Liver (tissue), 9 donors: ENCODE data around the gene MEG3. TPM values are rescaled to one million over a fixed set of nuclear protein-coding genes. Genes with fewer than 3 reads are reported as not detected.

Experiments used
- DNase-seq: peaks from one replicate; pipeline ENCODE4 v3.0.0-alpha.2; 2017; ENCODE audit warnings: low spot score
- H3K27ac ChIP-seq, 2 donors: one replicate each; pipeline ENCODE4 v1.7.0; 2013; ENCODE audit warnings: inconsistent platforms in 2 of 2, low read length in 2 of 2, control low read depth in 1 of 2, low read depth in 1 of 2, mild to moderate bottlenecking in 1 of 2
- H3K27me3 ChIP-seq, 4 donors: one replicate each; pipeline versions ENCODE4 v1.6.1 to v1.7.0; 2013; ENCODE audit warnings: low read length in 3 of 4, inconsistent platforms in 1 of 4, mild to moderate bottlenecking in 1 of 4, moderate library complexity in 1 of 4; ENCODE audit not compliant: control insufficient read depth in 4 of 4, insufficient read depth in 4 of 4
- H3K36me3 ChIP-seq, 4 donors: one replicate each; pipeline versions ENCODE4 v1.6.1 to v1.7.0; 2013; ENCODE audit warnings: low read length in 3 of 4, mild to moderate bottlenecking in 3 of 4, low read depth in 1 of 4, moderate library complexity in 1 of 4; ENCODE audit not compliant: control insufficient read depth in 4 of 4, insufficient read depth in 3 of 4
- H3K4me1 ChIP-seq, 4 donors: one replicate each; pipeline versions ENCODE4 v1.6.1 to v1.7.0; 2013; ENCODE audit warnings: low read length in 3 of 4, mild to moderate bottlenecking in 3 of 4, moderate library complexity in 1 of 4; ENCODE audit not compliant: control insufficient read depth in 4 of 4, insufficient read depth in 4 of 4
- H3K4me3 ChIP-seq, 3 donors: one replicate each; pipeline versions ENCODE4 v1.6.1 to v1.7.0; 2013; ENCODE audit warnings: low read length in 3 of 3, control low read depth in 1 of 3, low read depth in 1 of 3, mild to moderate bottlenecking in 1 of 3
- H3K9ac ChIP-seq, 2 donors: one replicate each; pipeline ENCODE4 v1.7.0; 2013; ENCODE audit warnings: low read length in 2 of 2, mild to moderate bottlenecking in 2 of 2, moderate library complexity in 2 of 2, control low read depth in 1 of 2, low read depth in 1 of 2
- H3K9me3 ChIP-seq, 4 donors: one replicate each; pipeline versions ENCODE4 v1.6.1 to v1.7.0; 2013; ENCODE audit warnings: low read length in 3 of 4; ENCODE audit not compliant: control insufficient read depth in 4 of 4
- ATF3 ChIP-seq: IDR thresholded peaks from 2 replicates; pipeline ENCODE4 v1.6.1; 2016; ENCODE audit warnings: antibody characterized with exemption
- EGR1 ChIP-seq, 2 donors: IDR thresholded peaks; 2 replicates each; pipeline ENCODE4 v1.6.1; 2016 to 2018; ENCODE audit warnings: antibody characterized with exemption in 2 of 2, low read depth in 2 of 2
- FOXA2 ChIP-seq: IDR thresholded peaks from 2 replicates; pipeline ENCODE4 v1.6.1; 2016; ENCODE audit warnings: antibody characterized with exemption
- GABPA ChIP-seq, 2 donors: IDR thresholded peaks in 1 of 2; conservative IDR thresholded peaks in 1 of 2; 2 replicates each; pipeline ENCODE4 v1.6.1; 2016; ENCODE audit warnings: antibody characterized with exemption in 2 of 2, mild to moderate bottlenecking in 1 of 2, moderate library complexity in 1 of 2
- HNF4A ChIP-seq, 2 donors: conservative IDR thresholded peaks; 2 replicates each; pipeline ENCODE4 v1.6.1; 2016; ENCODE audit warnings: antibody characterized with exemption in 2 of 2, mild to moderate bottlenecking in 2 of 2
- HNF4G ChIP-seq: IDR thresholded peaks from 2 replicates; pipeline ENCODE4 v1.6.1; 2016; ENCODE audit warnings: antibody characterized with exemption
- JUND ChIP-seq, 2 donors: IDR thresholded peaks; 2 replicates each; pipeline ENCODE4 v1.6.1; 2016; ENCODE audit warnings: antibody characterized with exemption in 2 of 2
- NR2F2 ChIP-seq: IDR thresholded peaks from 2 replicates; pipeline ENCODE4 v1.6.1; 2016; ENCODE audit warnings: antibody characterized with exemption
- RAD21 ChIP-seq, 2 donors: IDR thresholded peaks; 2 replicates each; pipeline ENCODE4 v1.6.1; 2016; ENCODE audit warnings: antibody characterized with exemption in 2 of 2, mild to moderate bottlenecking in 2 of 2
- RXRA ChIP-seq, 2 donors: IDR thresholded peaks; 2 replicates each; pipeline ENCODE4 v1.6.1; 2017 to 2018; ENCODE audit warnings: antibody characterized with exemption in 2 of 2, mild to moderate bottlenecking in 1 of 2
- SP1 ChIP-seq: IDR thresholded peaks from 2 replicates; pipeline ENCODE4 v1.6.1; 2018; ENCODE audit warnings: antibody characterized with exemption, mild to moderate bottlenecking
- TAF1 ChIP-seq: conservative IDR thresholded peaks from 2 replicates; pipeline ENCODE4 v1.6.1; 2016; ENCODE audit warnings: antibody characterized with exemption, mild to moderate bottlenecking
- YY1 ChIP-seq: IDR thresholded peaks from 2 replicates; pipeline ENCODE4 v1.6.1; 2016; ENCODE audit warnings: antibody characterized with exemption, mild to moderate bottlenecking
- ZBTB33 ChIP-seq: IDR thresholded peaks from 2 replicates; pipeline ENCODE4 v1.6.1; 2016; ENCODE audit warnings: antibody characterized with exemption
- WGBS: extraction: QIAGEN DNeasy Blood & Tissue Kit; methylation state at CpG from one replicate; pipeline ENCODE4 v1.1.7; 2013; 5-methylcytosine and 5-hydroxymethylcytosine counted together
- polyA plus RNA-seq, 2 donors: library from polyadenylated mRNA; stranded (reverse) in 1 of 2; unstranded in 1 of 2; fragments of 200-250 nt in 1 of 2; fragments of >200 nt in 1 of 2; fragmentation: Nextera tagmentation in 1 of 2; extraction: Ambion mirVana in 1 of 2; gene quantifications; one replicate each; pipeline versions ENCODE4 v1.2.1 to v1.2.3, GENCODE V29; 2013 to 2015
- total RNA-seq, 2 donors: library from RNA; depleted of rRNA; stranded (reverse); fragments of >200 nt; gene quantifications; one replicate each; pipeline ENCODE4 v1.2.3, GENCODE V29; 2014
- TF ChIP-seq, protein P1 (sequence below): IDR thresholded peaks from 2 replicates; pipeline ENCODE4 v1.6.1; 2016; ENCODE audit warnings: antibody characterized with exemption, mild to moderate bottlenecking
- TF ChIP-seq, protein P2 (sequence below): fragments of 150-350 bp; IDR thresholded peaks from 2 replicates; pipeline ENCODE4 v1.5.1; 2017; ENCODE audit warnings: improper control_type of control experiment, low read depth, low read length; ENCODE audit not compliant: missing input control
- donor health status: healthy.
- donor health status: healthy.
- donor health status: healthy.
- donor health status: healthy.
- donor health status: healthy.

Gene MEG3
- total and polyA plus RNA-seq, 4 donors, result 12.3 to 485 (median 23.1) TPM

DNA sequence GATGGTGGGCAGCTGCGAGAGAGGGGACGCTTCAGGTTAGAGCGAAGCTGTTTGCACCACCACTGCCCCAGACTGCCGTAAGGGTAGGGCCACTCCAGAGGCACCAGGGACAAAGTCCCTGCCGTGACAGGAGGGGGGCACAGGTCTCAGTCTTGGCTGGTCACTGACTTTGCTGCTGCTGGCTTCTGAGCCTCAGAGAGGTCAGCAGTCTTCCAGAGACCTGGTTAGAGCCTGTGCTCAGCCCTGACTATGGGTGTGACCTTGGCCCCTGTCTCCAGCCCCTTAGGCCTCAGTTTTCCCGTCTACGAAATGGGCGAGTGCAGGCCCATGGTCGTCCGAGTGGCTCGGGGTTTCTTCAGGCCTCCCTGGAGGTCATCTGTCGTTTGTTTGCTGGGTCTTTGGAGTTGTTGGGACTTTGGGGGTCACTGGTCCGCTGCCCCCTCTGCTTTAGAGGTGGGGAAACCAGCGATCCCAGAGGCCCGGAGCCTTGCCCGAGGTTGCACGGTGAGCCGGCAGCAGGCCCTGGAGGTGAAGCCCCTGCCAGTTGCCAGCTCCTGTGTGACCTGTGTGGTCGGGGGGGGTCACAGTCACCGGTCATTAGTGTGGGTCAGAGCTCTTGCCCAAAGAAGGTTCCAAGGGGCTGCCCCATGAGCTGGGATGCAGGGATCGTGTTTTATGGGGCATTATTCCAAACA lies 15.3 kb downstream of the MEG3 start (continued):
- TF ChIP-seq ATF3, result no peak
- no peak for TF ChIP-seq RXRA (IDR thresholded peaks at IDR 0.05)
- TF ChIP-seq SP1, result no peak
- TF ChIP-seq, protein P1, sequence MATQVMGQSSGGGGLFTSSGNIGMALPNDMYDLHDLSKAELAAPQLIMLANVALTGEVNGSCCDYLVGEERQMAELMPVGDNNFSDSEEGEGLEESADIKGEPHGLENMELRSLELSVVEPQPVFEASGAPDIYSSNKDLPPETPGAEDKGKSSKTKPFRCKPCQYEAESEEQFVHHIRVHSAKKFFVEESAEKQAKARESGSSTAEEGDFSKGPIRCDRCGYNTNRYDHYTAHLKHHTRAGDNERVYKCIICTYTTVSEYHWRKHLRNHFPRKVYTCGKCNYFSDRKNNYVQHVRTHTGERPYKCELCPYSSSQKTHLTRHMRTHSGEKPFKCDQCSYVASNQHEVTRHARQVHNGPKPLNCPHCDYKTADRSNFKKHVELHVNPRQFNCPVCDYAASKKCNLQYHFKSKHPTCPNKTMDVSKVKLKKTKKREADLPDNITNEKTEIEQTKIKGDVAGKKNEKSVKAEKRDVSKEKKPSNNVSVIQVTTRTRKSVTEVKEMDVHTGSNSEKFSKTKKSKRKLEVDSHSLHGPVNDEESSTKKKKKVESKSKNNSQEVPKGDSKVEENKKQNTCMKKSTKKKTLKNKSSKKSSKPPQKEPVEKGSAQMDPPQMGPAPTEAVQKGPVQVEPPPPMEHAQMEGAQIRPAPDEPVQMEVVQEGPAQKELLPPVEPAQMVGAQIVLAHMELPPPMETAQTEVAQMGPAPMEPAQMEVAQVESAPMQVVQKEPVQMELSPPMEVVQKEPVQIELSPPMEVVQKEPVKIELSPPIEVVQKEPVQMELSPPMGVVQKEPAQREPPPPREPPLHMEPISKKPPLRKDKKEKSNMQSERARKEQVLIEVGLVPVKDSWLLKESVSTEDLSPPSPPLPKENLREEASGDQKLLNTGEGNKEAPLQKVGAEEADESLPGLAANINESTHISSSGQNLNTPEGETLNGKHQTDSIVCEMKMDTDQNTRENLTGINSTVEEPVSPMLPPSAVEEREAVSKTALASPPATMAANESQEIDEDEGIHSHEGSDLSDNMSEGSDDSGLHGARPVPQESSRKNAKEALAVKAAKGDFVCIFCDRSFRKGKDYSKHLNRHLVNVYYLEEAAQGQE, result no peak

DNA sequence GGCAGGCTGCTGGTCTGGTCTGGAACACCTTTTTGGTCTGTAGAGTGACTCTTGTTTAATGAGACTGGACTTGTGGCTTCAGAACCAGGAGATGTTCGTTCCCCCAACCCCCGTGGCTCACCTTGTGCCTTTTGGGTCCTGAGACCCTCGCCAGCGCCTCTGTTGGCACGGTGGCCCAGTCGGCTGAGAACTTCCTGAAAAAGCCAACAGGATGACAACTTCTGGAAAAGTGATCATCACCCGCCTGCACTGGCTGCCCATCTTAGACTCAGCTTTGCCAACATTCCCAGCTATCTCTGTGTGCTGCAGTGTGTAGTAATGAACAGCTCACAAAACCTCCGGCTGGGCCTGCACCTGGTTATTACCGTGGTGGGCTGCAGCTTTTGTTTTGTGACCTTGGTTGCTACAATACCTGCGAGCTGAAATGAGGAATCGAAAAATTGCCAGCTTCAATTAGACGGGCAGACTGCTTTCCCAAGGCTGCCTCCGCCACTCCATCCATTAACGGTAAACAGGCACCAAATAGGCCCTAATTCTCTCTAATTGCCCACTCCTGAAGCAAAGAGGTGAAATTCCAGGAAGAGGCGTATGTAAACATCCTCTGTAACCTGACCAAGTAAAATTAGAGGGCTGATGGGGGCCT lies 16.0 kb downstream of the MEG3 start:
- TF ChIP-seq NR2F2, result no peak
- TF ChIP-seq RAD21 (IDR thresholded peaks at IDR 0.05), result no peak
- no peak for TF ChIP-seq GABPA (IDR thresholded peaks at IDR 0.05 in 1 of 2, conservative IDR thresholded peaks at IDR 0.05 in 1 of 2)
- no peak for TF ChIP-seq FOXA2
- no peak for TF ChIP-seq ZBTB33
- no peak for TF ChIP-seq HNF4A (conservative IDR thresholded peaks at IDR 0.05)
- no peak for TF ChIP-seq RXRA (IDR thresholded peaks at IDR 0.05)
- TF ChIP-seq HNF4G, result no peak
- no peak for TF ChIP-seq SP1
- Histone ChIP-seq H3K27ac (peak overlapping the region in 1 of 2 donors; percentile 25), H3K36me3 (no peaks in the 10 kb centered on the region), H3K4me3 (no peak overlapping the region), H3K4me1 (no peaks in the 10 kb centered on the region), H3K9ac (no peak overlapping the region), H3K9me3 (no peaks in the 10 kb centered on the region), H3K27me3 (peaks cover 0 to 2% (median 0%) of the 10 kb centered on the region in 4 donors)
- WGBS, result 73% methylated on average over 15 of the region's 15 CpGs
- DNase-seq, result no peak

DNA sequence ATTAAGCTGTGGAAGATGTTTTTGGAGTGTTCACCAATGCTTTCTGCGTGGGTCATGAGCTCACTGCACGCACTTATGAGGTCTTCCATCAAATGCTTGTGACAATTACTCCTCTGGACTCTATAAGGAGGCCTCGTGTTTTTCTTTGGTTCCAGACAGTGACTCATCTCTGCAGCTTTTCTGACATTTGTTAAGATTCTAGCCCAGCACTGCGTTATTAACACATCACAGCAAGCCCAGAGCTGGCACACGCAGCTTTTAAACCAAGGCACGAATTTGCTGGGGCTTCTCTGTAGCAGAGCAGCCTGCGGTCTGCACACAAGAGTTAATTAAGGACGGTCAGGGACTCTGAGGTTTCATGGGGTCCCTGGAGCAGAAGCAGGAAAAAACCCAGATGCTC lies 16.9 kb downstream of the MEG3 start:
- Histone ChIP-seq H3K36me3 (no peaks in the 10 kb centered on the region), H3K27me3 (peaks cover 0 to 2% (median 0%) of the 10 kb centered on the region in 4 donors), H3K9me3 (no peaks in the 10 kb centered on the region), H3K27ac (no peak overlapping the region), H3K9ac (no peak overlapping the region), H3K4me1 (no peaks in the 10 kb centered on the region), H3K4me3 (no peak overlapping the region)
- no peak for DNase-seq
- 71% methylated on average over 8 of the region's 8 CpGs for WGBS
- TF ChIP-seq TAF1 (no peak), ATF3 (no peak), HNF4G (no peak), YY1 (no peak), JUND (IDR thresholded peaks at IDR 0.05) (no peak), ZBTB33 (no peak), EGR1 (IDR thresholded peaks at IDR 0.05; ENCODE audit: low read depth in 2 of 2) (no peak)
- TF ChIP-seq, protein P2, sequence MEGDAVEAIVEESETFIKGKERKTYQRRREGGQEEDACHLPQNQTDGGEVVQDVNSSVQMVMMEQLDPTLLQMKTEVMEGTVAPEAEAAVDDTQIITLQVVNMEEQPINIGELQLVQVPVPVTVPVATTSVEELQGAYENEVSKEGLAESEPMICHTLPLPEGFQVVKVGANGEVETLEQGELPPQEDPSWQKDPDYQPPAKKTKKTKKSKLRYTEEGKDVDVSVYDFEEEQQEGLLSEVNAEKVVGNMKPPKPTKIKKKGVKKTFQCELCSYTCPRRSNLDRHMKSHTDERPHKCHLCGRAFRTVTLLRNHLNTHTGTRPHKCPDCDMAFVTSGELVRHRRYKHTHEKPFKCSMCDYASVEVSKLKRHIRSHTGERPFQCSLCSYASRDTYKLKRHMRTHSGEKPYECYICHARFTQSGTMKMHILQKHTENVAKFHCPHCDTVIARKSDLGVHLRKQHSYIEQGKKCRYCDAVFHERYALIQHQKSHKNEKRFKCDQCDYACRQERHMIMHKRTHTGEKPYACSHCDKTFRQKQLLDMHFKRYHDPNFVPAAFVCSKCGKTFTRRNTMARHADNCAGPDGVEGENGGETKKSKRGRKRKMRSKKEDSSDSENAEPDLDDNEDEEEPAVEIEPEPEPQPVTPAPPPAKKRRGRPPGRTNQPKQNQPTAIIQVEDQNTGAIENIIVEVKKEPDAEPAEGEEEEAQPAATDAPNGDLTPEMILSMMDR, result no peak
